Aorta (tissue), 5 donors: ENCODE data around the gene PTCRA. TPM values are rescaled to one million over a fixed set of nuclear protein-coding genes. Genes with fewer than 3 reads are reported as not detected.

Experiments used
- ATAC-seq: fragments of 200-7000 bp; cut with Tn5 transposase; one replicate; pipeline ENCODE4 v1.9.1; 2022; ENCODE audit warnings: moderate library complexity; ENCODE audit not compliant: low FRiP score
- DNase-seq, 2 donors: peaks; one replicate each; pipeline ENCODE4 v3.0.0-alpha.2; 2020
- H3K27ac ChIP-seq, 2 donors: one replicate each; pipeline ENCODE4 v1.5.1; 2013; ENCODE audit warnings: low read length in 2 of 2, mild to moderate bottlenecking in 2 of 2, moderate library complexity in 2 of 2, control low read depth in 1 of 2, inconsistent platforms in 1 of 2, low read depth in 1 of 2
- H3K27me3 ChIP-seq, 2 donors: one replicate each; pipeline ENCODE4 v1.6.1; 2013; ENCODE audit warnings: control low read depth in 1 of 2, low read length in 1 of 2, mild to moderate bottlenecking in 1 of 2, moderate library complexity in 1 of 2; ENCODE audit not compliant: insufficient read depth in 2 of 2, control insufficient read depth in 1 of 2
- H3K36me3 ChIP-seq, 2 donors: one replicate each; pipeline ENCODE4 v1.6.1; 2013; ENCODE audit warnings: control low read depth in 1 of 2, low read length in 1 of 2, mild to moderate bottlenecking in 1 of 2; ENCODE audit not compliant: insufficient read depth in 2 of 2, control insufficient read depth in 1 of 2
- H3K4me1 ChIP-seq, 2 donors: one replicate each; pipeline ENCODE4 v1.6.1; 2013; ENCODE audit warnings: low read length in 2 of 2, control low read depth in 1 of 2, mild to moderate bottlenecking in 1 of 2, moderate library complexity in 1 of 2; ENCODE audit not compliant: insufficient read depth in 2 of 2, control insufficient read depth in 1 of 2
- H3K4me3 ChIP-seq, 2 donors: one replicate each; pipeline ENCODE4 v1.5.1; 2013; ENCODE audit warnings: low read length in 2 of 2, control low read depth in 1 of 2, mild to moderate bottlenecking in 1 of 2
- H3K9me3 ChIP-seq: one replicate; pipeline ENCODE4 v1.6.1; 2013; ENCODE audit warnings: mild to moderate bottlenecking, low read length; ENCODE audit not compliant: control insufficient read depth
- WGBS, 2 donors: extraction: QIAGEN DNeasy Blood & Tissue Kit; methylation state at CpG; one replicate each; pipeline ENCODE4 v1.1.7; 2013; 5-methylcytosine and 5-hydroxymethylcytosine counted together
- intact Hi-C, 2 donors: fragments of 100-400 bp; cut with DNase I; formaldehyde crosslinking; loops; one replicate each; pipeline versions ENCODE4 v1.14.2 to v1.15.0; 2022
- polyA plus RNA-seq, 2 donors: library from polyadenylated mRNA; stranded (reverse); fragments of 200-250 nt; gene quantifications; one replicate each; pipeline ENCODE4 v1.2.3, GENCODE V29; 2013
- total RNA-seq, 2 donors: library from RNA; stranded (reverse); fragmentation: NEBNext Ultra II Directional; extraction: Animal tissue kit (Norgen Biotek cat#: 25700); gene quantifications; one replicate each; pipeline ENCODE4 v1.2.1, GENCODE V29; 2021
- donor health status: healthy with polysubstance abuse.
- donor health status: Bipolar disorder and iron deficiency.
- donor health status: DM: no; HTN: no; CAD: no.
- donor health status: DM: no; HTN: no; CAD: no.
- donor health status: DM: yes; HTN: yes; CAD: no.

PTCRA gene
- total and polyA plus RNA-seq, 4 donors = not detected

DNA sequence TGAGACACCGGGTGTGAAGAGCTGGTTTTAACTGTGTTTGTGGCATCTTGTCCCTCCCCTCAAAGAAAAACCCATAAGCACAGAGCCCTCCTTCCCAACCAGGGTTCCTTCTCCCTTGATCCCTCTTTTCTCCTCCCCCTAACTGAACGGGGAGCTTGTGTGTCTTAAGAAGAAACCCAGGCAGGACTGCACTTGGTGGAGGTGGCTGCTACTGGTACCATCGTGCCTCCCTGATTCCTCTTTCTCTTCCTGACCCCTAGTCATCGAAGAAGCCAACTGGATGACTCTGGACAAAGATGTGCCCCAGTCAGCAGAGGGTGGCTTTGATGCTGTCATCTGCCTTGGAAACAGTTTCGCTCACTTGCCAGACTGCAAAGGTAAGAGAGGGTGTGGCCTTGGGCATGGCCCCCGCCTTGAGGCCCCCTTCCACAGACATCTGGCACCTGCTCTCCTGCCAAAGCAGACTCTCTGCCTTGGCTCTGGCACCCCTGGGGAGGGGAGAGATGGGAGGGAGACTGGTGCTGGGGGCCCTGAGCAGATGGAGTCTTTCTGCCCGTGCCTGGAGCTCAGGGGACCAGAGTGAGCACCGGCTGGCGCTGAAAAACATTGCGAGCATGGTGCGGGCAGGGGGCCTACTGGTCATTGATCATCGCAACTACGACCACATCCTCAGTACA lies 46.8 kb downstream of the PTCRA start:
- H3K27ac ChIP-seq = no peak overlapping the region
- peaks cover 0 to 12% of the 10 kb centered on the region in 2 donors for H3K36me3 ChIP-seq
- no peak overlapping the region for H3K4me3 ChIP-seq
- H3K9me3 ChIP-seq = no peaks in the 10 kb centered on the region
- H3K4me1 ChIP-seq = no peaks in the 10 kb centered on the region
- intact Hi-C loops = no loop called here
- H3K27me3 ChIP-seq = no peaks in the 10 kb centered on the region
- ATAC-seq (no peak), DNase-seq (no peak)
- 92% methylated on average over 13 of the region's 13 CpGs for WGBS, 2 donors

- Histone ChIP-seq H3K4me1 (no peaks in the 10 kb centered on the region), H3K36me3 (peaks cover 0 to 12% of the 10 kb centered on the region in 2 donors), H3K9me3 (no peaks in the 10 kb centered on the region), H3K4me3 (no peak overlapping the region), H3K27me3 (no peaks in the 10 kb centered on the region), H3K27ac (no peak overlapping the region)
- DNase-seq (no peak), ATAC-seq (no peak)
- WGBS, 2 donors = 77 to 79% methylated on average over 12 of the region's 12 CpGs
- intact Hi-C loops = no loop called here
Observed at GRCh38 chr6:42963179-42963854, 47.5 kb downstream of the PTCRA start.

DNA sequence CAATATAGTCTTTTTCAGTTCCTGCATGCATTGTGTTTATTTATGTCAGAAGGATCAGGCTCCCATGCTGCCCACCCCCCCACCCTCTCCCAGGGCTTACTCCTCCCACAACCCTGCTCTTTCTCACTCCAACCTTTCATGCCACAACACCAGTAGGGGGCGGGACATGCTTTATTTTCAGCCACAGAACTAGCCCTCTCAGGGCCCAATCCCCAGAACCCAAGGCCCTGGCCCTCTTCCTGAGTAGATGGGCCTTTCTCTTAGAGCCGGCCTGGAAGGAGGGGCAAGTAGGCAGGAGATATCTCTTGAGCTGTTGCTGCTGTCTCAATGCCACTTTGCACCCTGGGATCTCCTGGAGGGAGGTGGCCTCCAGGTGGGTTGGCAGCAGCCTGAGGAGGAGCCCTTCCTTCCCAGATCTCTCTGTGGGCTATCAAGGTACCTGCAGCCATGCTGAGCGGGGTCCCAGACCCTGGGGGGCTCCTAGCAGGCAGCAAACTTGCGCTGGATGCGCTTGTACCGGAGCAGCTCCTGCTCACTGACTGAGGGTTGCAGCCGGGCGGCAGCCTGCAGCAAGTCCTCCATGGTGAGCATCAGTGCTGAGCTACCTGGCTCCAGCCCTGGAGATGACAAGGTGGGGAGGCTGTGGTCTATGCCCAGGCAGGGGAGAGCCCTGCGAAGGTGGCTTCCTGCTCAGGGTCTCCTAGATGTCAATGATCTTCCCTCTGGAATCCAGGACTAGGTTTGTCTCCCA lies 48.2 kb downstream of the PTCRA start:
- Histone ChIP-seq H3K36me3 (peaks cover 0 to 12% of the 10 kb centered on the region in 2 donors), H3K9me3 (no peaks in the 10 kb centered on the region), H3K4me3 (no peak overlapping the region), H3K27ac (no peak overlapping the region), H3K4me1 (no peaks in the 10 kb centered on the region), H3K27me3 (no peaks in the 10 kb centered on the region)
- ATAC-seq (no peak), DNase-seq (no peak)
- intact Hi-C loops = no loop called here
- WGBS, 2 donors = 81 to 85% methylated on average over 9 of the region's 9 CpGs

DNA sequence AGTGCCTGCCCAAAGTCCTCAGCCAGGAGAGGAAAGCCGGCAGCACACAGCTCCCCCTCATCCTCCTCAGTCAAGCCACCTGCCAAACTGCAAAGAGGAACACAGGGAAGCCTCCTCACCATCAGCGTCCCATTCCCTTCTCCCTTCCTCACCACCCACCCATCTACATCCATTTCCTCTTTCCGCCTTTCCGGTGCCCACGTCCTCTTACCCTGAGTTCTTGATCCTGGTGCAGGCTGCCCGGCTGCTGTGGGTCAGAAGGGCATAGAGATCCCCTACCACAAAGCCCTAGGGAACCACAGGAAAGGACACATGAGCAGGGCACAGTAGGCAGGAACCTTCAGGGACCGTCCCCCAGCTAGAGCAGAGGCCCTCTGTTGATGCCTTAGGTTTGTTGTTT lies 50.7 kb downstream of the PTCRA start:
- Histone ChIP-seq H3K36me3 (peaks cover 0 to 12% of the 10 kb centered on the region in 2 donors), H3K9me3 (no peaks in the 10 kb centered on the region), H3K4me3 (no peak overlapping the region), H3K27ac (no peak overlapping the region), H3K27me3 (no peaks in the 10 kb centered on the region), H3K4me1 (no peaks in the 10 kb centered on the region)
- WGBS, 2 donors = 71 to 80% methylated on average over 7 of the region's 7 CpGs
- DNase-seq (no peak), ATAC-seq (no peak)
- intact Hi-C loops = no loop called here

GRCh38 chr6:42967228-42967627 lies 51.4 kb downstream of the PTCRA start:
- intact Hi-C loops = no loop called here
- WGBS, 2 donors = 93 to 94% methylated on average over 11 of the region's 11 CpGs
- no peaks in the 10 kb centered on the region for H3K27me3 ChIP-seq
- DNase-seq (no peak), ATAC-seq (no peak)
- peaks cover 0 to 12% of the 10 kb centered on the region in 2 donors for H3K36me3 ChIP-seq
- no peaks in the 10 kb centered on the region for H3K4me1 ChIP-seq
- no peak overlapping the region for H3K4me3 ChIP-seq
- no peak overlapping the region for H3K27ac ChIP-seq
- H3K9me3 ChIP-seq = no peaks in the 10 kb centered on the region

DNA sequence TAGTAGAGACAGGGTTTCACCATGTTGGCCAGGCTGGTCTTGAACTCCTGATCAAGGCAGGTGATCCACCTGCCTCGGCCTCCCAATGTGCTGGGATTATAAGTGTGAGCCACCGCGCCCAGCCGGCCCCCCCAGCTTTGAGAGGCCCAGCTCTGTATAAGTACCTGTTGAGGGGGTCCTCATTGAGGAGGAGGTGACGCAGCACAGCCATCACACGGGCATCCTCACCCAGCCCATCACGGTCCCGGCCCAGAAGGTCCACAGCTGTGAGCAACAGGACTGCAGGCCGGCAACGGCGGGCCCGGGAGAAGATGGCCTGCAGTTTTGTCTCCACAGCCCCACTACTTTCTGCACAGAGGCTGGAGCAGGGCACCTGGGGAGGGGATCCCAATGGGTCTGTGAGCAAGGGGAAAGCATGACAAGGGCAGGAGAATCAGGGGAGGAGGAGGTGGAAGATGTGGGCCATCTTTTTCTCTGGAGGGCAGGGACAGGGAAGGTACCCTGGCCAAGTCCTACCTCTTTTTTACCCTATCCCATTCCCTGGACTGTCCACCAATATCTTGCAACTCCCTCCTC lies 52.4 kb downstream of the PTCRA start:
- Histone ChIP-seq H3K36me3 (peaks cover 0 to 12% of the 10 kb centered on the region in 2 donors), H3K27me3 (no peaks in the 10 kb centered on the region), H3K9me3 (no peaks in the 10 kb centered on the region), H3K4me1 (no peaks in the 10 kb centered on the region), H3K4me3 (no peak overlapping the region), H3K27ac (no peak overlapping the region)
- no peak for ATAC-seq
- 95 to 96% methylated on average over 12 of the region's 12 CpGs for WGBS, 2 donors
- intact Hi-C loops = no loop called here
- no peak for DNase-seq

DNA sequence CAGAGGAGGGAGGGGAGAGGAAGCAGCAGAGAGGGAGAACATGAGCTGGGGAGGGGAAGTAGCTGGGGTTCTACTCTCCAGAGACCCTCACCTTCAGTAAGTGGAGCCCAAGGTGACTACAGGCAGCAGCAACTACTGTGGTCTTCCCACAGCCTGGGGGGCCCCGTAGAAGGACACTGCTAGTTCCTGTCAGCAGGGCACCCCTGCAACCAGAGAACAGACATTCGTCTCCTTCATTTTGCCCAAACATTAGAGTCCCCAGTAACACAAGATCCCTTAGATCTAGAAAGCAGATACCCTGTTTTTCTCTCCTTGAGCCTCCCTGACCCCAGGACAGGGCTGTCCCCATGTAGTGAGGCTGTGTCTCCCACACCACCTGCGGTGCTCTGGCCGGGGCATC lies 52.9 kb downstream of the PTCRA start:
- WGBS, 2 donors = 69 to 81% methylated on average over 4 of the region's 4 CpGs
- H3K27ac ChIP-seq = no peak overlapping the region
- H3K27me3 ChIP-seq = no peaks in the 10 kb centered on the region
- no peaks in the 10 kb centered on the region for H3K4me1 ChIP-seq
- no peaks in the 10 kb centered on the region for H3K9me3 ChIP-seq
- intact Hi-C loops = no loop called here
- H3K4me3 ChIP-seq = no peak overlapping the region
- DNase-seq (no peak), ATAC-seq (no peak)
- peaks cover 0 to 12% of the 10 kb centered on the region in 2 donors for H3K36me3 ChIP-seq

GRCh38 chr6:42969431-42969830 lies 53.6 kb downstream of the PTCRA start:
- no peaks in the 10 kb centered on the region for H3K9me3 ChIP-seq
- no peaks in the 10 kb centered on the region for H3K4me1 ChIP-seq
- DNase-seq (no peak), ATAC-seq (no peak)
- no peaks in the 10 kb centered on the region for H3K27me3 ChIP-seq
- no peak overlapping the region for H3K4me3 ChIP-seq
- no peak overlapping the region for H3K27ac ChIP-seq
- intact Hi-C loops = no loop called here
- 87 to 91% methylated on average over 2 of the region's 2 CpGs for WGBS, 2 donors
- peaks cover 0 to 12% of the 10 kb centered on the region in 2 donors for H3K36me3 ChIP-seq
